Gastrocnemius medialis (tissue), 4 donors: ENCODE data around the gene TSC22D4.

ENCODE experiments used
- POLR2A ChIP-seq, 2 donors: fragments of 450-650 bp; IDR thresholded peaks; one replicate each; pipeline ENCODE4 v1.6.1; 2017; ENCODE audit warnings: antibody characterized with exemption in 2 of 2, mild to moderate bottlenecking in 2 of 2, moderate library complexity in 2 of 2
- TF ChIP-seq, protein P1 (sequence below), 5 experiments: fragments of 450-650 bp in 3 of 5; fragments of 200-600 bp in 2 of 5; sonication (generic) in 2 of 5; IDR thresholded peaks in 4 of 5; conservative IDR thresholded peaks in 1 of 5; 1 replicate in 4 of 5; 2 replicates in 1 of 5; pipeline ENCODE4 v1.5.1; 2016 to 2019; ENCODE audit warnings: antibody characterized with exemption in 5 of 5, mild to moderate bottlenecking in 3 of 5, moderate library complexity in 3 of 5

DNA sequence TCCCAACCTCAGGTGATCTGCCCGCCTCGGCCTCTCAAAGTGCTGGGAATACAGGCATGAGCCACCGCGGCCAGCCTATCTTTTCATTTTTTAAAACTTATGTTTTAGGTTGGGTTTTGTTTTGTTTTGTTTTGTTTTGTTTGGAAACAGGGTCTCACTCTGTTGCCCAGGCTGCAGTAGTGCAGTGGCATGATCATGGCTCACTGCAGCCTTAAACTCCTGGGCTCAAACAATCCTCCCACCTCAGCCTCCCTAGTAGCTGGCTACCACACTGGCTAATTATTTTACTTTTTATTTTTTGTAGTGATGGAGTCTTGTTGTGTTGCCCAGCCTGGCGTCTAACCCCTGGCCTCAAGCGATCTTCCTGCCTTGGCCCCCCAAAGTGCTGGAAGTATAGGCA lies 40.6 kb upstream of the TSC22D4 start:
- TF ChIP-seq, protein P1, sequence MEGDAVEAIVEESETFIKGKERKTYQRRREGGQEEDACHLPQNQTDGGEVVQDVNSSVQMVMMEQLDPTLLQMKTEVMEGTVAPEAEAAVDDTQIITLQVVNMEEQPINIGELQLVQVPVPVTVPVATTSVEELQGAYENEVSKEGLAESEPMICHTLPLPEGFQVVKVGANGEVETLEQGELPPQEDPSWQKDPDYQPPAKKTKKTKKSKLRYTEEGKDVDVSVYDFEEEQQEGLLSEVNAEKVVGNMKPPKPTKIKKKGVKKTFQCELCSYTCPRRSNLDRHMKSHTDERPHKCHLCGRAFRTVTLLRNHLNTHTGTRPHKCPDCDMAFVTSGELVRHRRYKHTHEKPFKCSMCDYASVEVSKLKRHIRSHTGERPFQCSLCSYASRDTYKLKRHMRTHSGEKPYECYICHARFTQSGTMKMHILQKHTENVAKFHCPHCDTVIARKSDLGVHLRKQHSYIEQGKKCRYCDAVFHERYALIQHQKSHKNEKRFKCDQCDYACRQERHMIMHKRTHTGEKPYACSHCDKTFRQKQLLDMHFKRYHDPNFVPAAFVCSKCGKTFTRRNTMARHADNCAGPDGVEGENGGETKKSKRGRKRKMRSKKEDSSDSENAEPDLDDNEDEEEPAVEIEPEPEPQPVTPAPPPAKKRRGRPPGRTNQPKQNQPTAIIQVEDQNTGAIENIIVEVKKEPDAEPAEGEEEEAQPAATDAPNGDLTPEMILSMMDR (IDR thresholded peaks at IDR 0.05 in 4 of 5, conservative IDR thresholded peaks at IDR 0.05 in 1 of 5) = no peak
- no peak for TF ChIP-seq POLR2A (IDR thresholded peaks at IDR 0.05)
